ENCODE measurements around the gene SERPINB6. TPM values are rescaled to one million over a fixed set of nuclear protein-coding genes. Genes with fewer than 3 reads are reported as not detected.

SERPINB6 gene
- total RNA-seq, 1 donor: 96.3 TPM

GRCh38 chr6:2919401-2919800 lies 52.0 kb downstream of the SERPINB6 start:
- TF ChIP-seq CTCF (IDR thresholded peaks at IDR 0.05; ENCODE audit: insufficient read depth, low read depth, low read length): no peak
- H3K4me3 ChIP-seq (ENCODE audit: low read depth, low read length): no peak overlapping the region
- DNase-seq (ENCODE audit: low read depth): no peak

GRCh38 chr6:2918936-2919335 lies 52.4 kb downstream of the SERPINB6 start:
- DNase-seq (ENCODE audit: low read depth): no peak
- TF ChIP-seq CTCF (IDR thresholded peaks at IDR 0.05; ENCODE audit: insufficient read depth, low read depth, low read length): no peak
- no peak overlapping the region for H3K4me3 ChIP-seq (ENCODE audit: low read depth, low read length)

GRCh38 chr6:2917801-2918445 lies 53.4 kb downstream of the SERPINB6 start:
- no peak overlapping the region for H3K4me3 ChIP-seq (ENCODE audit: low read depth, low read length)
- DNase-seq (ENCODE audit: low read depth): peak; percentile 10
- TF ChIP-seq CTCF (IDR thresholded peaks at IDR 0.05; ENCODE audit: insufficient read depth, low read depth, low read length): no peak

- no peak for TF ChIP-seq CTCF (IDR thresholded peaks at IDR 0.05; ENCODE audit: insufficient read depth, low read depth, low read length)
- no peak for DNase-seq (ENCODE audit: low read depth)
These were observed 54.3 kb downstream of the SERPINB6 start for GRCh38 chr6:2917065-2917464.

GRCh38 chr6:2916158-2916925 lies 55.0 kb downstream of the SERPINB6 start:
- H3K4me3 ChIP-seq (ENCODE audit: low read depth, low read length): no peak overlapping the region
- no peak for DNase-seq (ENCODE audit: low read depth)
- no peak for TF ChIP-seq CTCF (IDR thresholded peaks at IDR 0.05; ENCODE audit: insufficient read depth, low read depth, low read length)

More at GRCh38 chr6:2917065-2917464, 54.3 kb downstream of the SERPINB6 start:
- no peak overlapping the region for H3K4me3 ChIP-seq (ENCODE audit: low read depth, low read length)

GRCh38 chr6:2915150-2915549 lies 56.2 kb downstream of the SERPINB6 start:
- H3K4me3 ChIP-seq (ENCODE audit: low read depth, low read length): no peak overlapping the region
- TF ChIP-seq CTCF (IDR thresholded peaks at IDR 0.05; ENCODE audit: insufficient read depth, low read depth, low read length): no peak
- DNase-seq (ENCODE audit: low read depth): no peak
